GDM1 (cell line): Measurements from ENCODE around the gene GJB1.
A peak's percentile ranks its signal among the peaks of the same experiment; 100 is the strongest.
"Not testable (repeated sequence)": the region's sequence is repeated elsewhere in the genome, so short reads cannot be mapped to it uniquely, and the experiment has no call there.

Source experiments
- DNase-seq: peaks from one replicate; lab custom pipeline; 2025; lab: John Stamatoyannopoulos, UW

The GJB1 gene

GRCh38 chrX:71222929-71223328, at the start of gene GJB1:
Gene GJB1 (plus strand): TSS chrX:71223224. CDS start chrX:71223708, 484 bp downstream.
- DNase-seq = no peak

GRCh38 chrX:71173440-71173839, 49.6 kb upstream of the GJB1 start:
- no peak for DNase-seq

- no peak for DNase-seq
Observed at GRCh38 chrX:71174795-71175194, 48.2 kb upstream of the GJB1 start.

GRCh38 chrX:71175531-71175930, 47.5 kb upstream of the GJB1 start:
- no peak for DNase-seq

- no peak for DNase-seq
Observed at GRCh38 chrX:71177327-71177726, 45.7 kb upstream of the GJB1 start.

GRCh38 chrX:71178908-71179307, 44.1 kb upstream of the GJB1 start:
- peak; percentile 40 for DNase-seq

- DNase-seq = not testable (repeated sequence)
Observed at GRCh38 chrX:71180579-71181265, 42.3 kb upstream of the GJB1 start.

GRCh38 chrX:71181558-71181909, 41.5 kb upstream of the GJB1 start:
- peak; percentile 47 for DNase-seq

GRCh38 chrX:71181910-71182799, 40.9 kb upstream of the GJB1 start:
- DNase-seq = peak; percentile 87

GRCh38 chrX:71182871-71183270, 40.2 kb upstream of the GJB1 start:
- no peak for DNase-seq

GRCh38 chrX:71183341-71183740, 39.7 kb upstream of the GJB1 start:
- DNase-seq = no peak

- no peak for DNase-seq
Observed at GRCh38 chrX:71184092-71184491, 38.9 kb upstream of the GJB1 start.

- no peak for DNase-seq
Observed at GRCh38 chrX:71184803-71185495, 38.1 kb upstream of the GJB1 start.

GRCh38 chrX:71191248-71191647, 31.8 kb upstream of the GJB1 start:
- no peak for DNase-seq

GRCh38 chrX:71195964-71196649, 26.9 kb upstream of the GJB1 start:
- DNase-seq = no peak

GRCh38 chrX:71198066-71198465, 25.0 kb upstream of the GJB1 start:
- peak; percentile 15 for DNase-seq

- no peak for DNase-seq
Observed at GRCh38 chrX:71199252-71200008, 23.6 kb upstream of the GJB1 start.

- no peak for DNase-seq
Observed at GRCh38 chrX:71210816-71211215, 12.2 kb upstream of the GJB1 start.

- no peak for DNase-seq
Observed at GRCh38 chrX:71212536-71212935, 10.5 kb upstream of the GJB1 start.

- DNase-seq = no peak
Observed at GRCh38 chrX:71214152-71214551, 8.9 kb upstream of the GJB1 start.

GRCh38 chrX:71214604-71215337, 8.3 kb upstream of the GJB1 start:
- no peak for DNase-seq
